H1 (cell line): ENCODE measurements around the gene SLC25A27.

Source experiments
- POLR2A ChIP-seq, 2 experiments: IDR thresholded peaks; 1 replicate in 1 of 2; 2 replicates in 1 of 2; pipeline ENCODE4 v1.6.1; 2011; ENCODE audit warnings: low read depth in 2 of 2, low read length in 2 of 2, mild to moderate bottlenecking in 2 of 2; ENCODE audit errors: control extremely low read depth in 1 of 2
- TF ChIP-seq, protein P1 (sequence below), 3 experiments: IDR thresholded peaks; 1 replicate in 2 of 3; 2 replicates in 1 of 3; pipeline versions ENCODE4 v1.5.1 to v1.6.1; 2011; ENCODE audit warnings: low read length in 3 of 3, mild to moderate bottlenecking in 3 of 3, inconsistent platforms in 2 of 3, low read depth in 1 of 3, moderate library complexity in 1 of 3; ENCODE audit not compliant: insufficient read depth in 1 of 3; ENCODE audit errors: control extremely low read depth in 1 of 3

DNA sequence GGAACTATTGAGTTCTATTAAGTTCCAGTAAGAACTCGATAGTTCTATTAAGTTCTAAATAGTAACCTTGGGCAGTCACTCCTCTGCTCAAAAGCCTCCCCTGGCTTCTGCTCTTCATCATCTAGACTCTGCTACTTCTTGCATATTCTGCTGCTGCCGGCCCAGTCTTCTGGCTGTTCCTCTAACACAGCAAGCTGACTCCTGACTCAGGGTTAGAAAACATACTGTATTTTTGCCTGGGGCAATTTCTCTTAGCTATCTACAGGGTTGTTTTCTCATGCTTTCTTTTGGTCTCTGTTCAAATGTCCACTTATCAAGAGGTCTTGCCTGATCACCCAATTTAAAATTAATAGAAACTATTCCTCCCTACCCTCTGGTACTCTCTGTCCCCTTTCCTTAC, 14.6 kb downstream of the SLC25A27 start:
- no peak for TF ChIP-seq POLR2A (IDR thresholded peaks at IDR 0.05; ENCODE audit: control extremely low read depth in 1 of 2, low read depth in 2 of 2, low read length in 2 of 2)
- TF ChIP-seq, protein P1, sequence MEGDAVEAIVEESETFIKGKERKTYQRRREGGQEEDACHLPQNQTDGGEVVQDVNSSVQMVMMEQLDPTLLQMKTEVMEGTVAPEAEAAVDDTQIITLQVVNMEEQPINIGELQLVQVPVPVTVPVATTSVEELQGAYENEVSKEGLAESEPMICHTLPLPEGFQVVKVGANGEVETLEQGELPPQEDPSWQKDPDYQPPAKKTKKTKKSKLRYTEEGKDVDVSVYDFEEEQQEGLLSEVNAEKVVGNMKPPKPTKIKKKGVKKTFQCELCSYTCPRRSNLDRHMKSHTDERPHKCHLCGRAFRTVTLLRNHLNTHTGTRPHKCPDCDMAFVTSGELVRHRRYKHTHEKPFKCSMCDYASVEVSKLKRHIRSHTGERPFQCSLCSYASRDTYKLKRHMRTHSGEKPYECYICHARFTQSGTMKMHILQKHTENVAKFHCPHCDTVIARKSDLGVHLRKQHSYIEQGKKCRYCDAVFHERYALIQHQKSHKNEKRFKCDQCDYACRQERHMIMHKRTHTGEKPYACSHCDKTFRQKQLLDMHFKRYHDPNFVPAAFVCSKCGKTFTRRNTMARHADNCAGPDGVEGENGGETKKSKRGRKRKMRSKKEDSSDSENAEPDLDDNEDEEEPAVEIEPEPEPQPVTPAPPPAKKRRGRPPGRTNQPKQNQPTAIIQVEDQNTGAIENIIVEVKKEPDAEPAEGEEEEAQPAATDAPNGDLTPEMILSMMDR (IDR thresholded peaks at IDR 0.05; ENCODE audit: control extremely low read depth in 1 of 3, insufficient read depth in 1 of 3, low read depth in 1 of 3, low read length in 3 of 3) = no peak
